Keratinocyte (primary cell): ENCODE data around the gene BICD2. TPM values are rescaled to one million over a fixed set of nuclear protein-coding genes. Genes with fewer than 3 reads are reported as not detected.

ENCODE experiments used
- DNase-seq: peaks from one replicate; pipeline ENCODE4 v3.0.0-alpha.2; 2011; ENCODE audit warnings: low read depth, missing footprints, low spot score
- FAIRE-seq: peaks from 2 replicates; lab custom pipeline; 2011; peaks lifted over from hg19 to GRCh38; lab: Jason Lieb, UNC
- H2AFZ ChIP-seq: 2 replicates; pipeline ENCODE4 v1.6.0; 2012; ENCODE audit warnings: low read length, control low read depth, inconsistent platforms; ENCODE audit not compliant: control insufficient read depth
- H3K27ac ChIP-seq: 2 replicates; pipeline ENCODE4 v1.5.1; 2011; ENCODE audit warnings: low read length; ENCODE audit not compliant: control insufficient read depth, insufficient read depth
- H3K27me3 ChIP-seq: 3 replicates; pipeline ENCODE4 v1.6.0; 2011; ENCODE audit warnings: low read length; ENCODE audit not compliant: control insufficient read depth, insufficient read depth; ENCODE audit errors: extremely low read depth
- H3K36me3 ChIP-seq, 2 experiments: 2 replicates in 1 of 2; 3 replicates in 1 of 2; pipeline ENCODE4 v1.5.1; 2011; ENCODE audit warnings: low read length in 2 of 2, mild to moderate bottlenecking in 1 of 2; ENCODE audit not compliant: control insufficient read depth in 2 of 2, insufficient read depth in 2 of 2; ENCODE audit errors: extremely low read depth in 1 of 2
- H3K4me1 ChIP-seq: 3 replicates; pipeline ENCODE4 v1.5.1; 2011; ENCODE audit warnings: low read length; ENCODE audit not compliant: control insufficient read depth, insufficient read depth; ENCODE audit errors: extremely low read depth
- H3K4me2 ChIP-seq: 3 replicates; pipeline ENCODE4 v1.6.0; 2011; ENCODE audit warnings: low read depth, low read length; ENCODE audit not compliant: control insufficient read depth, insufficient read depth; ENCODE audit errors: extremely low read depth
- H3K4me3 ChIP-seq, 3 experiments: fragments of 200-600 bp in 1 of 3; sonication (generic) in 1 of 3; 2 replicates in 2 of 3; 3 replicates in 1 of 3; pipeline ENCODE4 v1.5.1; 2011 to 2016; ENCODE audit warnings: low read length in 3 of 3, mild to moderate bottlenecking in 3 of 3, control low read depth in 2 of 3, inconsistent platforms in 1 of 3, low read depth in 1 of 3, mixed read lengths in 1 of 3, mixed run types in 1 of 3, moderate library complexity in 1 of 3; ENCODE audit not compliant: control insufficient read depth in 2 of 3, insufficient read depth in 2 of 3; ENCODE audit errors: extremely low read depth in 1 of 3
- H3K79me2 ChIP-seq: 2 replicates; pipeline ENCODE4 v1.6.0; 2012; ENCODE audit warnings: low read length; ENCODE audit not compliant: control insufficient read depth, insufficient read depth
- H3K9ac ChIP-seq: 3 replicates; pipeline ENCODE4 v1.6.0; 2011; ENCODE audit warnings: low read length; ENCODE audit not compliant: control insufficient read depth, insufficient read depth; ENCODE audit errors: extremely low read depth
- H3K9me1 ChIP-seq: 3 replicates; pipeline ENCODE4 v1.6.0; 2011; ENCODE audit warnings: low read length; ENCODE audit not compliant: control insufficient read depth, insufficient read depth; ENCODE audit errors: extremely low read depth
- H3K9me3 ChIP-seq: 2 replicates; pipeline ENCODE4 v1.5.1; 2012; ENCODE audit warnings: low read depth, low read length; ENCODE audit not compliant: control insufficient read depth
- H4K20me1 ChIP-seq: 3 replicates; pipeline ENCODE4 v1.6.0; 2011; ENCODE audit warnings: low read length; ENCODE audit not compliant: control insufficient read depth, insufficient read depth; ENCODE audit errors: extremely low read depth
- EZH2 ChIP-seq: IDR thresholded peaks from one replicate; pipeline ENCODE4 v1.6.1; 2012; ENCODE audit warnings: inconsistent platforms, mild to moderate bottlenecking, low read length, moderate library complexity
- dilution Hi-C: fragments of 300-500 bp; cut with MboI; formaldehyde crosslinking; loops from one replicate; pipeline ENCODE4 v1.7.0; 2020; ENCODE audit warnings: low sequenced_read_pairs; ENCODE audit not compliant: extremely low pct_ligation_motif_present
- polyA plus RNA-seq, 5 experiments: library from polyadenylated mRNA; depleted of rRNA in 3 of 5; stranded (reverse) in 3 of 5; stranded (forward) in 1 of 5; unstranded in 1 of 5; fragments of >200 nt; gene quantifications; 1 replicate in 1 of 5; 2 replicates in 3 of 5; 3 replicates in 1 of 5; pipeline versions ENCODE4 v1.2.1 to v1.2.3, GENCODE V29; 2011 to 2012; ENCODE audit warnings: missing spikeins in 2 of 5, low read depth in 1 of 5, low replicate concordance in 1 of 5
- TF ChIP-seq, protein P1 (sequence below), 3 experiments: IDR thresholded peaks in 1 of 3; conservative IDR thresholded peaks in 1 of 3; optimal IDR thresholded peaks in 1 of 3; 2 replicates in 2 of 3; 3 replicates in 1 of 3; pipeline versions ENCODE3 to v1.5.1; 2011; ENCODE audit warnings: low read length in 3 of 3, mild to moderate bottlenecking in 3 of 3, moderate library complexity in 2 of 3, control low read depth in 1 of 3, inconsistent platforms in 1 of 3; ENCODE audit not compliant: insufficient read depth in 2 of 3; ENCODE audit errors: extremely low read depth in 1 of 3

Gene BICD2
- polyA plus RNA-seq, 1 donor (not counting 4 experiments of a cell fraction or from before 2014, with no cell fraction given), result 41.9 TPM

DNA sequence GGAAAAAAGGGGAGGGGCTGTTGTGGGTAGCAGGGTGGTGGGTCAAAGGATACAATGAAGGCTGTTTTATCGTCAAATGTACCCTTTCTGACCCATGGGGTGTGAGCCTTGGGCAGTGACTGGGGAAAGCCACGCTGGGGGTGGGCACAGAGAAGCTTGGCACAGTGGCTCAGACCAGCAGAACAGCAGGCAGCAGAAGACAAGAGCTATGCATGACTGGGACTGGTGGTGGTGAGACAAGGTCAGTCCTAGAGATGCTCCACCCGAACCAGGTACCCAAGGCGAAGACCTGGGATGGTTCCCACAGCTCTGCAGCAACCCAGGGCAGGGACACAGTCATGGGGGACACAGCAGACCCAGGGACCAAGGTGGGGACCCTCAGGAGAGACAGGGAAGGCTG, 38.3 kb downstream of the BICD2 start:
- Histone ChIP-seq H3K27ac (no peak overlapping the region), H3K4me2 (no peak overlapping the region)

GRCh38 chr9:92725766-92726165, 38.9 kb downstream of the BICD2 start:
- DNase-seq, result no peak
- Histone ChIP-seq H3K27me3 (no peaks in the 10 kb centered on the region), H3K4me2 (no peak overlapping the region), H3K9me3 (no peaks in the 10 kb centered on the region), H3K4me3 (no peak overlapping the region), H3K4me1 (peaks cover 58% of the 10 kb centered on the region), H3K9ac (no peak overlapping the region), H3K36me3 (peaks cover 44 to 66% of the 10 kb centered on the region in 2 experiments), H3K27ac (no peak overlapping the region), H3K79me2 (peaks cover 86% of the 10 kb centered on the region), H3K9me1 (no peaks in the 10 kb centered on the region), H2AFZ (no peak overlapping the region), H4K20me1 (no peaks in the 10 kb centered on the region)
- no peak for FAIRE-seq
- dilution Hi-C loops, result no loop called here
- TF ChIP-seq EZH2, result no peak
- TF ChIP-seq, protein P1, sequence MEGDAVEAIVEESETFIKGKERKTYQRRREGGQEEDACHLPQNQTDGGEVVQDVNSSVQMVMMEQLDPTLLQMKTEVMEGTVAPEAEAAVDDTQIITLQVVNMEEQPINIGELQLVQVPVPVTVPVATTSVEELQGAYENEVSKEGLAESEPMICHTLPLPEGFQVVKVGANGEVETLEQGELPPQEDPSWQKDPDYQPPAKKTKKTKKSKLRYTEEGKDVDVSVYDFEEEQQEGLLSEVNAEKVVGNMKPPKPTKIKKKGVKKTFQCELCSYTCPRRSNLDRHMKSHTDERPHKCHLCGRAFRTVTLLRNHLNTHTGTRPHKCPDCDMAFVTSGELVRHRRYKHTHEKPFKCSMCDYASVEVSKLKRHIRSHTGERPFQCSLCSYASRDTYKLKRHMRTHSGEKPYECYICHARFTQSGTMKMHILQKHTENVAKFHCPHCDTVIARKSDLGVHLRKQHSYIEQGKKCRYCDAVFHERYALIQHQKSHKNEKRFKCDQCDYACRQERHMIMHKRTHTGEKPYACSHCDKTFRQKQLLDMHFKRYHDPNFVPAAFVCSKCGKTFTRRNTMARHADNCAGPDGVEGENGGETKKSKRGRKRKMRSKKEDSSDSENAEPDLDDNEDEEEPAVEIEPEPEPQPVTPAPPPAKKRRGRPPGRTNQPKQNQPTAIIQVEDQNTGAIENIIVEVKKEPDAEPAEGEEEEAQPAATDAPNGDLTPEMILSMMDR (optimal IDR thresholded peaks at IDR 0.05 in 1 of 3, IDR thresholded peaks at IDR 0.05 in 1 of 3, conservative IDR thresholded peaks at IDR 0.05 in 1 of 3; ENCODE audit: extremely low read depth in 1 of 3, insufficient read depth in 2 of 3, low read length in 3 of 3), result no peak

More for the DNA sequence above, 38.3 kb downstream of the BICD2 start:
- DNase-seq (no peak), FAIRE-seq (no peak)
- dilution Hi-C loops, result no loop called here
- Histone ChIP-seq H3K9me1 (no peaks in the 10 kb centered on the region), H3K9me3 (no peaks in the 10 kb centered on the region), H3K36me3 (peaks cover 42 to 63% of the 10 kb centered on the region in 2 experiments), H3K27me3 (no peaks in the 10 kb centered on the region), H4K20me1 (no peaks in the 10 kb centered on the region), H3K4me3 (no peak overlapping the region), H3K9ac (no peak overlapping the region), H3K4me1 (peaks cover 57% of the 10 kb centered on the region), H2AFZ (no peak overlapping the region), H3K79me2 (peaks cover 89% of the 10 kb centered on the region)
- no peak for TF ChIP-seq EZH2
- TF ChIP-seq, protein P1 (optimal IDR thresholded peaks at IDR 0.05 in 1 of 3, IDR thresholded peaks at IDR 0.05 in 1 of 3, conservative IDR thresholded peaks at IDR 0.05 in 1 of 3; ENCODE audit: extremely low read depth in 1 of 3, insufficient read depth in 2 of 3, low read length in 3 of 3), result no peak
